Measurements from ENCODE around the gene USP17L20. TPM values are rescaled to one million over a fixed set of nuclear protein-coding genes. Genes with fewer than 3 reads are reported as not detected.
"Not testable (repeated sequence)": the region's sequence is repeated elsewhere in the genome, so short reads cannot be mapped to it uniquely, and the experiment has no call there.

The USP17L20 gene
- polyA plus RNA-seq, 6 donors from 2014 or later, result not detected

DNA sequence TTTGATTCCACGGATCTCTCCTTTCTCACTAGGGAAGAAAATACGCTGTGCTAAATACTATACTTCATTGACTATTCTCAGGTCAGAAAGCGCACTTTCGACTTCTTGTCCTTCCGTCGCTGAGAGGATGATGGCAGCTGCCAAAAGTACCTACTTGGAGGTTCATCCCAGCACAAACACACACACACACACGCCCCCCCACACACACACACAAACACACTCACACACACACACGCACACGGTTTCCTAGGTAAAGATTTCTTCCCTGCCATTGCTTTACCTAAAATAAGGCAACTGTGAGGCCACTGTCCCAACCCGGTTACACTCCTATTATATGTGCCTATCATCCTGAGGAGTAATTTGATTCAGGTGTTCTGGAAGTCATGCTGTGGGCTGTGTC is 13.8 kb downstream of the USP17L20 start:
- not testable (repeated sequence) for H3K9me3 Mint-ChIP-seq; H3K4me3 Mint-ChIP-seq; H3K36me3 Mint-ChIP-seq; DNase-seq; ATAC-seq (ENCODE audit: low read depth in 2 of 2); H3K27me3 Mint-ChIP-seq; H3K4me1 Mint-ChIP-seq; H3K27ac Mint-ChIP-seq

Other genes starting within 250 kb of the USP17L20 start
- gene FAM90A26, start 87.7 kb upstream of the USP17L20 start, polyA plus RNA-seq (ENCODE audit: low read depth in 6 of 6), result not detected
- gene USP17L10, start 47.5 kb upstream of the USP17L20 start, polyA plus RNA-seq (ENCODE audit: low read depth in 6 of 6), result not detected
- not detected for gene USP17L11, start 42.7 kb upstream of the USP17L20 start, polyA plus RNA-seq (ENCODE audit: low read depth in 6 of 6)
- gene USP17L12, start 38.0 kb upstream of the USP17L20 start, polyA plus RNA-seq (ENCODE audit: low read depth in 6 of 6), result not detected
- not detected for gene USP17L13, start 33.2 kb upstream of the USP17L20 start, polyA plus RNA-seq (ENCODE audit: low read depth in 6 of 6)
- not detected for gene USP17L15, start 23.7 kb upstream of the USP17L20 start, polyA plus RNA-seq (ENCODE audit: low read depth in 6 of 6)
- not detected for gene USP17L17, start 14.2 kb upstream of the USP17L20 start, polyA plus RNA-seq (ENCODE audit: low read depth in 6 of 6)
- gene USP17L18, start 9.5 kb upstream of the USP17L20 start, polyA plus RNA-seq (ENCODE audit: low read depth in 6 of 6), result not detected
- gene USP17L19, start 4.7 kb upstream of the USP17L20 start, polyA plus RNA-seq (ENCODE audit: low read depth in 6 of 6), result not detected
- not detected for gene USP17L21, start 4.7 kb downstream of the USP17L20 start, polyA plus RNA-seq (ENCODE audit: low read depth in 6 of 6)
- not detected for gene USP17L22, start 9.5 kb downstream of the USP17L20 start, polyA plus RNA-seq (ENCODE audit: low read depth in 6 of 6)
- not detected for gene USP17L24, start 67.0 kb downstream of the USP17L20 start, polyA plus RNA-seq (ENCODE audit: low read depth in 6 of 6)
- not detected for gene USP17L25, start 71.8 kb downstream of the USP17L20 start, polyA plus RNA-seq (ENCODE audit: low read depth in 6 of 6)
- not detected for gene USP17L26, start 76.5 kb downstream of the USP17L20 start, polyA plus RNA-seq (ENCODE audit: low read depth in 6 of 6)
- not detected for gene USP17L5, start 81.3 kb downstream of the USP17L20 start, polyA plus RNA-seq (ENCODE audit: low read depth in 6 of 6)
- not detected for gene USP17L27, start 86.0 kb downstream of the USP17L20 start, polyA plus RNA-seq (ENCODE audit: low read depth in 6 of 6)
- not detected for gene USP17L28, start 90.8 kb downstream of the USP17L20 start, polyA plus RNA-seq (ENCODE audit: low read depth in 6 of 6)
- gene USP17L29, start 95.5 kb downstream of the USP17L20 start, polyA plus RNA-seq (ENCODE audit: low read depth in 6 of 6), result not detected
- not detected for gene USP17L30, start 105.0 kb downstream of the USP17L20 start, polyA plus RNA-seq (ENCODE audit: low read depth in 6 of 6)
- not detected for gene DEFB131A, start 186.3 kb downstream of the USP17L20 start, polyA plus RNA-seq (ENCODE audit: low read depth in 6 of 6)

Measured in naive B cell (primary cell).